Activated CD4-positive, alpha-beta T cell treated with anti-CD3 and anti-CD28 coated beads, Interleukin-2, amount 50 U/mL, for 48 hours (primary cell): ENCODE data around the gene DCUN1D1.

ENCODE experiments used
- DNase-seq, 2 experiments: peaks; one replicate each; pipeline ENCODE4 v3.0.0-alpha.2; 2020

DCUN1D1 gene

DNA sequence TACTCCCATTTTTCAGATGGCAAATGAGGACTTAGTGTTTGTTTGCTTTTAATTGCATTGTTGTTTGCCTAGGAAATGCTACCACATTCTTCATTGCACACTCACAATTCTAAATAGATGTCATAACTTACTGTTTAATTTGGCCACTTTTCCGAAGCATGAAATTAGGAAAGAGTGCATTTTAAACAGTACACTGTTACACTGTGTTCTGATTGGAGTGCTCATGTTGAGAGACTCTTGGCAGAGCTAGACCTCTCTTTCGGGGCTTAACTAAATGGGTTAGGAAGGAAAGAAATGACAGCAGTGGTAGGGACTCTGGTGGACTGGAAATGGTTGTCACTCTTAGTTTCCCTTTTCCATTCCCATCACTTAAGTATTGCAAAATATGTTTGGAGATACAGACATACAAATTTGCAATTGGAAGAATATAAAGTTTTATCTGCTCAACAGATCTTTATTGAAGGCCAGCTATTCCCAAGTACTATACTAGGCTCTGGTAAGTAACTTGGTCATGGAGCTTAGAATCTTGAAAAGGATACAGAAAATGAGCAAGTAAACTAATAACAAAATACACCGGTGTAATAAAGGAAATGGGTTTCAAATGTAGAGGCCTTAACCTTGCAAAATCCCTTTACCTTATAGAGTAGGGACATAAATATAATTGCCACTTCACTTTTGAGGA is 90.2 kb downstream of the DCUN1D1 start:
- DNase-seq: no peak
